Endothelial cell of umbilical vein (primary cell): ENCODE results near the gene MTPN. TPM values are rescaled to one million over a fixed set of nuclear protein-coding genes. Genes with fewer than 3 reads are reported as not detected.

Source experiments
- BruUV-seq: library from RNA; stranded (reverse); fragments of 400-500 nt; replicated peaks from 2 replicates; lab custom pipeline; 2021; lab: Mats Ljungman, UMichigan
- CTCF ChIA-PET: fragments of 300-600, 350-600 bp; sonication (Branson Sonifier 250); formaldehyde crosslinking; loops from one replicate; lab custom pipeline; 2021; ENCODE audit warnings: antibody characterized with exemption, inconsistent platforms; lab: Charles Lee
- POLR2A ChIA-PET: fragments of 300-600, 350-600 bp; sonication (Branson Sonifier 250); formaldehyde crosslinking; loops from one replicate; lab custom pipeline; 2021; ENCODE audit warnings: antibody characterized with exemption, inconsistent platforms; lab: Charles Lee
- DNase-seq: peaks from one replicate; pipeline ENCODE4 v3.0.0-alpha.2; 2011; ENCODE audit warnings: low read depth, low spot score
- FAIRE-seq: peaks from 2 replicates; lab custom pipeline; 2011; peaks lifted over from hg19 to GRCh38; lab: Jason Lieb, UNC
- H2AFZ ChIP-seq: 2 replicates; pipeline ENCODE4 v1.6.0; 2012; ENCODE audit warnings: low read depth, low read length, control low read depth, inconsistent platforms
- H3K27ac ChIP-seq: 2 replicates; pipeline ENCODE4 v1.5.1; 2011; ENCODE audit warnings: low read depth, mild to moderate bottlenecking, control low read depth, low read length, moderate library complexity; ENCODE audit not compliant: insufficient read depth
- H3K27me3 ChIP-seq, 2 experiments: 2 replicates each; pipeline versions ENCODE4 v1.6.0 to v1.6.1; 2011; ENCODE audit warnings: low read length in 2 of 2, mixed read lengths in 1 of 2; ENCODE audit not compliant: control insufficient read depth in 2 of 2, insufficient read depth in 2 of 2
- H3K36me3 ChIP-seq, 2 experiments: 2 replicates in 1 of 2; 3 replicates in 1 of 2; pipeline ENCODE4 v1.5.1; 2011; ENCODE audit warnings: low read length in 2 of 2, mild to moderate bottlenecking in 1 of 2, moderate library complexity in 1 of 2; ENCODE audit not compliant: control insufficient read depth in 2 of 2, insufficient read depth in 2 of 2; ENCODE audit errors: extremely low read depth in 1 of 2
- H3K4me1 ChIP-seq: 3 replicates; pipeline ENCODE4 v1.5.1; 2011; ENCODE audit warnings: mild to moderate bottlenecking, low read length; ENCODE audit not compliant: control insufficient read depth, insufficient read depth; ENCODE audit errors: extremely low read depth
- H3K4me2 ChIP-seq: 2 replicates; pipeline ENCODE4 v1.6.1; 2011; ENCODE audit warnings: low read length, control low read depth, mixed read lengths; ENCODE audit not compliant: insufficient read depth
- H3K4me3 ChIP-seq, 3 experiments: fragments of 200-600 bp in 1 of 3; sonication (generic), shearing (Covaris generic) in 1 of 3; replicated peaks in 1 of 3; 2 replicates each; pipeline ENCODE4 v1.5.1; 2011 to 2016; ENCODE audit warnings: control low read depth in 3 of 3, low read length in 3 of 3, mild to moderate bottlenecking in 2 of 3, inconsistent platforms in 1 of 3, low read depth in 1 of 3, moderate library complexity in 1 of 3; ENCODE audit not compliant: insufficient read depth in 1 of 3
- H3K79me2 ChIP-seq: 2 replicates; pipeline ENCODE4 v1.6.0; 2012; ENCODE audit warnings: low read length, inconsistent platforms; ENCODE audit not compliant: control insufficient read depth, insufficient read depth
- H3K9ac ChIP-seq: replicated peaks from 2 replicates; pipeline ENCODE3; 2011; ENCODE audit warnings: low read length, control low read depth; ENCODE audit not compliant: insufficient read depth; ENCODE audit errors: extremely low read depth
- H3K9me1 ChIP-seq: replicated peaks from 3 replicates; pipeline ENCODE4 v1.6.0; 2011; ENCODE audit warnings: mild to moderate bottlenecking, low read length; ENCODE audit not compliant: control insufficient read depth, insufficient read depth; ENCODE audit errors: extremely low read depth
- H3K9me3 ChIP-seq: replicated peaks from 2 replicates; pipeline ENCODE4 v1.5.1; 2012; ENCODE audit warnings: low read length, inconsistent platforms; ENCODE audit not compliant: control insufficient read depth, insufficient read depth
- H4K20me1 ChIP-seq: replicated peaks from 2 replicates; pipeline ENCODE3; 2011; ENCODE audit warnings: mild to moderate bottlenecking, low read length; ENCODE audit not compliant: control insufficient read depth, insufficient read depth; ENCODE audit errors: extremely low read depth
- EZH2 ChIP-seq: IDR thresholded peaks from 2 replicates; pipeline ENCODE4 v1.6.1; 2012; ENCODE audit warnings: borderline replicate concordance, low read depth, mild to moderate bottlenecking, moderate library complexity, low read length, inconsistent platforms; ENCODE audit not compliant: severe bottlenecking
- FOS ChIP-seq: IDR thresholded peaks from 2 replicates; pipeline ENCODE4 v1.6.1; 2011; ENCODE audit warnings: mild to moderate bottlenecking, low read length, moderate library complexity, borderline replicate concordance; ENCODE audit not compliant: insufficient read depth
- GATA2 ChIP-seq: IDR thresholded peaks from 2 replicates; pipeline ENCODE4 v1.7.0; 2011; ENCODE audit warnings: low read depth, mild to moderate bottlenecking, moderate library complexity, mixed read lengths, low read length; ENCODE audit not compliant: insufficient read length, insufficient read depth
- JUN ChIP-seq: IDR thresholded peaks from 2 replicates; pipeline ENCODE4 v1.6.1; 2011; ENCODE audit warnings: borderline replicate concordance, low read depth; ENCODE audit not compliant: insufficient read length, insufficient read depth
- MYC ChIP-seq: IDR thresholded peaks from one replicate; pipeline ENCODE4 v1.6.1; 2011; ENCODE audit warnings: mild to moderate bottlenecking, low read depth, low read length
- POLR2A ChIP-seq: IDR thresholded peaks from 2 replicates; pipeline ENCODE4 v1.6.1; 2012; ENCODE audit warnings: low read depth, mild to moderate bottlenecking, control low read depth, low read length
- POLR2AphosphoS5 ChIP-seq: IDR thresholded peaks from 2 replicates; pipeline ENCODE4 v1.6.1; 2012; ENCODE audit warnings: low read depth, mild to moderate bottlenecking, control low read depth, low read length, moderate library complexity; ENCODE audit not compliant: insufficient read depth
- dilution Hi-C: fragments of 300-500 bp; cut with MboI; formaldehyde crosslinking; loops from one replicate; pipeline ENCODE4 v1.15.0; 2019; ENCODE audit warnings: low sequenced_read_pairs; ENCODE audit not compliant: extremely low pct_ligation_motif_present
- intact Hi-C: fragments of 100-400 bp; cut with micrococcal nuclease; formaldehyde crosslinking; loops from one replicate; pipeline ENCODE4 v1.10.0; 2022
- polyA plus RNA-seq, 4 experiments: library from polyadenylated mRNA; depleted of rRNA in 3 of 4; stranded (reverse) in 3 of 4; unstranded in 1 of 4; fragments of >200 nt; gene quantifications; 2 replicates each; pipeline versions ENCODE4 v1.2.1 to v1.2.3, GENCODE V29; 2011 to 2012; ENCODE audit warnings: missing spikeins in 1 of 4
- total RNA-seq: library from RNA; stranded (reverse); gene quantifications from 2 replicates; pipeline ENCODE4 v1.2.3, GENCODE V29; 2021
- TF ChIP-seq, protein P1 (sequence below), 2 donors: IDR thresholded peaks; 1 replicate in 1 of 2; 2 replicates in 1 of 2; pipeline ENCODE4 v1.5.1; 2011; ENCODE audit warnings: low read length in 2 of 2, mild to moderate bottlenecking in 2 of 2, moderate library complexity in 2 of 2, control low read depth in 1 of 2, inconsistent platforms in 1 of 2, low read depth in 1 of 2; ENCODE audit not compliant: insufficient read depth in 1 of 2; ENCODE audit errors: extremely low read depth in 1 of 2
- TF ChIP-seq, protein P2 (sequence below): IDR thresholded peaks from 2 replicates; pipeline ENCODE4 v1.6.1; 2011; ENCODE audit not compliant: insufficient read depth, insufficient read length

MTPN gene
- total and polyA plus RNA-seq, 2 donors (not counting 3 experiments of a cell fraction or from before 2014, with no cell fraction given), result 58.1 to 174 TPM

DNA sequence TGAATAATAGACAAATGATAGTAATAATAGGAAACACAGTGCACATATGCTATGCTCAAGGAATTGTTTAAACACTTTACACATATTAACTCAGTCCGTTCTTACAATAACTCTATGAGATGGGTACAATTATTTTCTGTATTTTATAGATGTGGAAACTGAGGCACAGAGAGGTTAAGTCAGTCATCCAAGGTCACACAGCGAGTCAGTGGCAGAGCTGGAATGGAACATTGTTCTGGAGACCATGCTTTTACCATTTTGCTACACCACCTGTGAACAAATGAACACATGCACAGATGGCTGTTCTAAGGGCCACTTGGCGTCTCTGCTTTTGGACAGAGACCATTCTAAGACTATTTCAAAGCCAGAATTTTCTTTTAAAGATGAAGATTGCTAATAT lies 26.9 kb upstream of the MTPN start:
- Histone ChIP-seq H3K4me1 (no peaks in the 10 kb centered on the region), H3K4me3 (no peak overlapping the region), H3K27me3 (no peaks in the 10 kb centered on the region), H3K9me1 (no peaks in the 10 kb centered on the region), H2AFZ (no peak overlapping the region), H4K20me1 (no peaks in the 10 kb centered on the region), H3K9me3 (no peaks in the 10 kb centered on the region), H3K9ac (no peak overlapping the region), H3K4me2 (no peak overlapping the region), H3K27ac (no peak overlapping the region), H3K36me3 (no peaks in the 10 kb centered on the region), H3K79me2 (no peaks in the 10 kb centered on the region)
- dilution Hi-C loops, result no loop called here
- FAIRE-seq (no peak), DNase-seq (no peak)
- POLR2A ChIA-PET, result no interaction called here
- no peak for TF ChIP-seq EZH2
- TF ChIP-seq, protein P1, sequence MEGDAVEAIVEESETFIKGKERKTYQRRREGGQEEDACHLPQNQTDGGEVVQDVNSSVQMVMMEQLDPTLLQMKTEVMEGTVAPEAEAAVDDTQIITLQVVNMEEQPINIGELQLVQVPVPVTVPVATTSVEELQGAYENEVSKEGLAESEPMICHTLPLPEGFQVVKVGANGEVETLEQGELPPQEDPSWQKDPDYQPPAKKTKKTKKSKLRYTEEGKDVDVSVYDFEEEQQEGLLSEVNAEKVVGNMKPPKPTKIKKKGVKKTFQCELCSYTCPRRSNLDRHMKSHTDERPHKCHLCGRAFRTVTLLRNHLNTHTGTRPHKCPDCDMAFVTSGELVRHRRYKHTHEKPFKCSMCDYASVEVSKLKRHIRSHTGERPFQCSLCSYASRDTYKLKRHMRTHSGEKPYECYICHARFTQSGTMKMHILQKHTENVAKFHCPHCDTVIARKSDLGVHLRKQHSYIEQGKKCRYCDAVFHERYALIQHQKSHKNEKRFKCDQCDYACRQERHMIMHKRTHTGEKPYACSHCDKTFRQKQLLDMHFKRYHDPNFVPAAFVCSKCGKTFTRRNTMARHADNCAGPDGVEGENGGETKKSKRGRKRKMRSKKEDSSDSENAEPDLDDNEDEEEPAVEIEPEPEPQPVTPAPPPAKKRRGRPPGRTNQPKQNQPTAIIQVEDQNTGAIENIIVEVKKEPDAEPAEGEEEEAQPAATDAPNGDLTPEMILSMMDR (IDR thresholded peaks at IDR 0.05; ENCODE audit: extremely low read depth in 1 of 2, insufficient read depth in 1 of 2, low read depth in 1 of 2, low read length in 2 of 2), result no peak
- no peak for TF ChIP-seq GATA2
- no peak for TF ChIP-seq POLR2AphosphoS5
- no peak for TF ChIP-seq MYC
- no peak for TF ChIP-seq JUN
- no peak for TF ChIP-seq FOS
- TF ChIP-seq, protein P2, sequence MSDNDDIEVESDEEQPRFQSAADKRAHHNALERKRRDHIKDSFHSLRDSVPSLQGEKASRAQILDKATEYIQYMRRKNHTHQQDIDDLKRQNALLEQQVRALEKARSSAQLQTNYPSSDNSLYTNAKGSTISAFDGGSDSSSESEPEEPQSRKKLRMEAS, result no peak
- no peak for TF ChIP-seq POLR2A
- BruUV-seq, result no TSS peak
- CTCF ChIA-PET, result no interaction called here
- intact Hi-C loops, result no loop called here
